Fibroblast of skin of right quadriceps (primary cell): Measurements from ENCODE around the gene CSNK1A1L.
"Not testable (repeated sequence)": the region's sequence is repeated elsewhere in the genome, so short reads cannot be mapped to it uniquely, and the experiment has no call there.

ENCODE experiments used
- DNase-seq: peaks from one replicate; pipeline ENCODE4 v3.0.0-alpha.2; 2013

Gene CSNK1A1L

DNA sequence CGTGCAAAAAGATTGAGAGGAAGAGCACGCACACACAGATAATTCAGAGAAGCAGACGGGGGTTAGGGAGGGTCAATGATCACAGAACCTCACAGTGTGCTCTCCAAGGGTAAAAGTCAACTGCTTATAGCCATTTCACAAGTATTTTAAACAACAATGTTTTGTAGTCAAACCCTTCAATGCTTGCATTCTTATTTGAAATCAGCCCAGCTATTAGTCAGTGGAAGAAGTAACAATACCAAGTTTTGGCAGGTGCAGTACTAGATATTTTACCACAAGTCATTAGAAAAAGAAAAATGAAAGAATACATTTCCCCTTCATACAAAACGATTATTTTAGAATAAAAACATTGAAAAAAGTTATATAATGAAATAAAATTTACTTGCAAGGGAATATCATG, 2.6 kb downstream of the CSNK1A1L start:
- no peak for DNase-seq

DNA sequence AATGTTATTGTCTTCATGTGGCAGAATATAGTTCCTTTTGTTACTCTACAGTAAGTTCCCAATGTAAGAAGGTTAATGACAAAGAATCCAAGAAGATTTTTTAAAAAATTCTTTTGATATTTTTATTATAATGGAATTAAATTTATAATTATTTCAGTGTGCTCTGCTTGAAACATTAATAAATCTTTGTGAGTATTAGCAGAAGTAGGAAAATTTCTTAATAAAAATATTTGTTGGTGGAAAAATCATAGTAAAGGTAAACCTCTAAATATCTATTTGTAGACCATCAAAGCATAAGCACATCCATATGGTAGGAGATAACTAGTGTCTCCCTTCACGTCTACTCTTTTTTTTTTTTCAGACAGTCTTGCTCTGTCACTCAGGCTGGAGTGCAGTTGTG, 4.3 kb downstream of the CSNK1A1L start:
- no peak for DNase-seq

DNA sequence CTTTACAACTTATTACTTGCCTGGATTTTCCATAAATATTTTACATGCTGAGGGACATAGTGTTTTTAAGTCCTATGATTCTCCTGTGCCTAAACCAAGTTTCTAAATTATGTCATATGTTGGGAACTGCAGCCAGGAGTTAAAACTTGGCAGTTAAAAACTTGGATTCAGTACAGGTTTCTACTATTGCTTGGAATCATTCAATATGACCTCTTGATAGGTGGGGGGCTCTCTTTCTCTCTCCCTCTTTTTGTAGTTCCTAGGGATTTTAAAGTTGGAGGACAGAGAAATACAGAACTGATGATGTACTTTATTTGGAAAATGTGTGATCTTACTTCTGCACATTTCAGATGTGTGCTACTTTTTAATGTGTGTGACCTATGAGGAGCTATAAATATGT, 4.7 kb downstream of the CSNK1A1L start:
- no peak for DNase-seq

DNA sequence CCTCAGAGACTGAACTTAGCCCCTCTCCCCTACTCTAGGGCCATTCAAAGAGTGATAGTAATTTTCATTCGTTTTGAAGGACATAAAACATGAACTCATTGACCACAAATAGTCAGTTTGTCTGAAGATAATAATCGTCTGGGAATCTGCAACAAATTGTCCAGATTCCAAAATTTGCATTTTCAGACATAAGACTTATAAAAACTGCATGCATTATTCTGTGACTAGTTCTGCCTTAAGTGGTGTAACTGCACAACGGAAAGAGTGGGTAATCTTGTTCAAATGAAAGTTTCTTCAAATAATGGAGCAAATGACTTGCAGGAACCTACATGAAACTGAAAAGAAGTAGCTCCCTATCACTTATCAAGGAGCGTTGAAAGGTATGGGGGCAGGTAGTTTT, 8.4 kb downstream of the CSNK1A1L start:
- DNase-seq, result peak; percentile 51

DNA sequence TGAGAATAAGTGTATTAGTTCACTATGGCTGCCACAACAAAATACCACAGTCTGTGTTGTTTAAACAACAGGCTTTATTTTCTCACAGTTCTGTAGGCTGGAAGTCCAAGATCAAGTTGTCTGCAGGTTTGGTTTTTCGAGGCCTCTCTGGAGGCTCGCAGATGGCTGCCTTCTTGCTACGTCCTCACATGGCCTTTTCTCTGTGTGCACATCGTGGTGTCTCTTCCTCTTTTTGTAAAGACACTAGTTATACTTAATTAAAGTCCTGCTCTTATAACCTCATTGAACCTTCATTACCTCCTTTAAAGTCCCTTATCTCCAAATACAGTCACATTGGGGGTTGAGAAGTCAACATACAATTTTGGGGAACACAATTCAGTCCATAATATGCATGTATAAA, 10.6 kb downstream of the CSNK1A1L start:
- DNase-seq, result no peak

DNA sequence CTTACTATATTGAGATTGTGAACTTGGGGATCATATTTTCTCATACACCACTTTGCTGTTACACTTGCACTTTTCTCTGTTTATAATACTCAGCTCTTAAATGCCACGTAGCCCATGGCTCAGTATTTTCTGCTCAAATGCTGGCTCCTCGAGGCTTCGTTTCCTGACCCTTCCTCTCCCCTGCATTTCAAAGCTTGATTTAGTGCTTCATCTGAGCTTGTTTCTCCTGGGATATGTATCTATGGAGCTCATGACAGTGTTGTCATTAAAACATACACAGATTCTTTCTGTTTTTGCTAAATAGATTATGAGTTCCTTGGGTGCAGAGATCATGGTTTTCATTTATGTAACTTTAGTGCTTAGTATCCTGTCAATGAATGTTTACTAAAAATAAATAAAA, 11.4 kb downstream of the CSNK1A1L start:
- no peak for DNase-seq

DNA sequence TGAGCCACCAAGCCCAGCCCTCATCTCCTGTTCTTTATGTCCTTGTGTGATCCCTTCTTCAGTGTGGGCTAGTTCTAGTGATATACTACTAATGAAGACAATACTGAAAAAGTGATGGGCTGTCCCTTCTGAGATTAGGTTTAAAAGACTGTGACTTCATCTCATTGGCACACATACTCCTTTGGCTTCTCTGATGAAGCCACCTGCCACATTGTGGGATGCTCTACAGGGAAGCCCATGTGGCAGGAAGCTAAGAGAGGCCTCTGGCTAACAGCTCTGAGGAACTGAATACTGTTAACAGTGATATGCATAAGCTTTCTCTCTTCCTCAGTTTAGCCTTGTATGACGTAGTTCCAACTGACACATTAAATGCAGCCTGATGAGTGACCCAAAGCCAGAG, 13.6 kb downstream of the CSNK1A1L start:
- DNase-seq, result no peak

DNA sequence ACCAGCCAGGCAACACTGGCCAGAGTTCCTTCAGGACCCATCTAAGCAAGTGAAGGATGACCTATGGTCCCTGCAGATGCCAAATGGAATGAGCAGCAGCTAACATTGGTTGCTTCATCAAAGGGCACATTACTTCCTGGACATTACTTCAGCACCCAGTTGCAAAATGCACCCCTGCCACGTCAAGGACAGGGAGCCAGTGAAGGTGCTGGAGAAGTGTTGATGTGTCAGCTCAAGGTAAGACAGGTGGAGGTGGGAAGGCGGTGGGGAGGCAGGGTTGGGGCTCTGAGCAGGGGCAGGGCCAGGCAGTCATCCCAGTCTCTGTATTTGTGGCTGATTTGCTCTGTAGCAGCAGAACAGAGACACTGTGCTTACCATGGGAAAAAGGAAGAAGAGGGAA, 14.6 kb downstream of the CSNK1A1L start:
- DNase-seq, result no peak

DNA sequence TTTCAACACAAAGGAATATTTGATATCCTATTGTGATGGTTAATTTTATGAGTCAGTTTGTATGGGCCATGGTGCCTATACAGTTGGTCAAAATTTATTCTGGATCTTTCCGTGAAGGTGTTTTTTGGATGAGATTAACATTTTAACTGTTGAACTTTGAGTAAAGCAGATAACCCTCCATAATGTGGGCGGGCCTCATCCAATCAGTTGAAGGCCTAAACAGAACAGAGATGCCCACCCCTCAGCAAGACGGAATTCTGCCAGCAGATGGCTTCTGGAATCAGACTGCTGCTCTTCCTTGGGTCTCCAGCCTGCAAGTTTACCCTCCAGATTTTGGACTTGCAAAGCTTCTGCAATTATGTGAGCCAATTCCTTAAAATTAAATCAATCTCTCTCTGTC, 16.0 kb downstream of the CSNK1A1L start:
- no peak for DNase-seq

DNA sequence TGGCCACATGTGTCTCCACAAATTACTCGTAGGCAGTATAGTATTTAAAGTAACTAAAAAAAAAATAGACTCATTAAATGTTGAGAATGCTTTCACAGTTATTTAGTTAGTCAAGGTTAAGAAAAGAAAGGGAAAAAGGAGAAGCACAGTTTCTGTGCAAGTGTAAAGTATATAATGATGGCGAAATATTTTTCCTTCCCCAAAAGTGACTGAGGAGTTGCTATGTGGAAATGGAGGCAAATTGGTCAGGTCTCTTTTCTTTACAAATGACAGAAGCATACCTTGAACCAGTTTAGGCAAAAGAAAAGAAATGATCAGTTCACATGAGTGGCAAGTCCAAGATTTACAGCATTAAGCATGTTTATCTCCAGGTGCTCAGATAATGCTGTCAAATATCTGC, 18.0 kb downstream of the CSNK1A1L start:
- no peak for DNase-seq

DNA sequence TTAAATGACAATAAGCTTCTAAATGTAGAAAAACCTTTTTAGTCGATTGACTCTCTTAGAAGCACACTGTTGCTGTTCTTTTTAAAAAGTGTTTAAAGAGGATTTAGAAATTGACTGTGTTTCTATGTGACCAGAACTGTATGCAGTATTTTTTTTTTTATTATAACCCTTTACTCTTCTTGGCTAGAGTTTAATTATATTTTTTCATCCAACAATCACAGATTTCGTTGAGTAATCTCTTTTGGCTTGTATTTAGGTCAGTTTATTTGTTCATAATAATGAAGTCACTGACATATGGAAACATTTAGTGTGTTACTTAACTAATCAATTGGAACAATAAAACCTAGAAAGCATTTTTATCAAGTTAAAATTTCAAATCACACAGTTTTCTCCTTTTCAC, 19.9 kb downstream of the CSNK1A1L start:
- no peak for DNase-seq

DNA sequence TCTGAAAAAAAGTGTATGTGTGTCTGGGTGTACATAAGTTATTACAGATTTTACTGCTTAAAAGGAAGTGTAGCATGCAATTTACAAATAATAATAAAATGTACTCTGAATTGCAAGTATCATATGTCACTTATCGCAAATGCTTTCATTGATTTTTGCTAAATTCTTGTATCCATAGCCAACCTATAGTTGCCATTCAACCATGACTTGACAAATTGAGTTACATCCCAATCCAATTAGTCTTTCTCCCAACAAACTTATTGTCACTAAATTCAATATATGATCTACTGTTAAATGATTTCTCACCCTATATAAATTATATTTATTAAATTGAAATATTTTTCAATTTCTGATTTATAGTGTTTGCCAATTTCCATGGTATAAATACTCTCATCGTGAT, 28.6 kb downstream of the CSNK1A1L start:
- DNase-seq, result no peak

DNA sequence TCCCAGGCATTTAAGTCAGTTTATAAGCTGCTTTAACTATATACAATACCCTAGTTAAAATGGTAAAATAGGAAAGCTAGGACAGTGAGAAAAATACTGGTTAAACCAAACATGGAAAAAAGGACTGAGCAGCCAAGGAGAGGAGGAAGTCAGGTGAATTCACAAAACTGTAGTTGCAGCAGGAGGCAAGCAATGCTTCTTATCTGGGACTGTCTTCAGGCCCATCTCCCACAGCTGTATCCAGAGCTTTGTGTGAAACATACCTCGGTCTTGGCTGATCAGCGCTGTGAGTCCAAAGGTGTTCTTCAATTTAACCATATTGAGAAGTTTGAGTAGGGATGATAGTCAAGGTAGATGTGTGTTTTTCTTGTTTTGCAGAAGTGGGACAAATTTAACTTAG, 30.3 kb downstream of the CSNK1A1L start:
- DNase-seq, result no peak

DNA sequence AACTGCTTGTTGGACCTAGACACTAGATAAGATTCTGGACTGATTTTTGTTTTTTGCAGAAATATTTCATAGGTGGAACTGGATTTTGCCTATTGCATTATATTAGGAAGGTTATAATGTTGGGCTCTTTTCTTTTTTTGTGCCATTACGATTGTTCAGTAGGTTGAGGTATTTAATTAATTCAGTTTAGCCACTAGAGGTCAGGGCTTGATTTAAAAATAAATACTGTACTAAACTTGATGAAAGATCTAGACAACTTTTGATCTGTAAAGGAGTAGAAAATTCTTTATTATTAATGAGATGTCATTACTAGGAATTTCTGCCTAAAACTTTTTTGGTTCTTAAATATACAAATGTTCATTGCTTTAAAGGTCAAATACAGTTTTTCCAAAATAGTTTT, 30.8 kb downstream of the CSNK1A1L start:
- peak; percentile 50 for DNase-seq

DNA sequence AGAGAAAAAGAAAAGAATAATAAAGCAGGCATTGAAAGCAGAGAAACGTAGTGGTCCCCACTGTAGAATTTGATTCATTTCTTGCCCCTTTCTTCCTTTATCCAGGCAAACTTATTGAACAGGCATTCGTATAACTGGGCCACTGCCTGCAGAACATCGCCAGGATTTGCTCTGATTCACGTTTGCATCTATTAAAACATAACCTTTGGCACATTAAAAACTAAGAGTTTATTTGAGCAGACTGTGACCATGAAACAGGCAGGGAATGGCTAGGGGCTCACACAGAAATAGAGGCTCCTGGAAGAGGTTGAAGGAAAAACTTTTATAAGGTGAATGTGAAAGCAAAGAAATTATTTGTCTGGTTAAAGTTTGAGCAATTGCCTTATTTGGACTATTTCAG, 33.4 kb downstream of the CSNK1A1L start:
- DNase-seq, result no peak

DNA sequence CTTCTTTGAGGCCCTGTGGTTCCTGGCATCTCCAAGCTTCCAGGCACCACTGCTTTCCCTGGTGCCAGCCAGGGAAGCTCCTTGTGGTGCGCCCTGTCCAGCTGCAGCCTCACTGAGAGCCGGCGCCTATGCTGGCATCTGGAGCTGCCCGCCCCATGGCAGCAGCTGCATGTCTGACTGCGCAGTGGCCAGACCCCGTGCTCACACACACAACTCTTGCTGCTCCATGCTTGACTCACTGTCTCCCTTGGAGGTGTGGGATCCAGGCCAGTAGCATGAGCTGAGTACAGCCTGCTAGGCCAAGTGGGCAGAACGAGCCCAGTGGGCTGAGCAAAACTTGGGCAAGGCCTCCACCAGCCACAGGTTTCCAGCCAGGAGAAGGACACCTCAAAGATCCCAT, 34.5 kb downstream of the CSNK1A1L start:
- DNase-seq, result no peak

DNA sequence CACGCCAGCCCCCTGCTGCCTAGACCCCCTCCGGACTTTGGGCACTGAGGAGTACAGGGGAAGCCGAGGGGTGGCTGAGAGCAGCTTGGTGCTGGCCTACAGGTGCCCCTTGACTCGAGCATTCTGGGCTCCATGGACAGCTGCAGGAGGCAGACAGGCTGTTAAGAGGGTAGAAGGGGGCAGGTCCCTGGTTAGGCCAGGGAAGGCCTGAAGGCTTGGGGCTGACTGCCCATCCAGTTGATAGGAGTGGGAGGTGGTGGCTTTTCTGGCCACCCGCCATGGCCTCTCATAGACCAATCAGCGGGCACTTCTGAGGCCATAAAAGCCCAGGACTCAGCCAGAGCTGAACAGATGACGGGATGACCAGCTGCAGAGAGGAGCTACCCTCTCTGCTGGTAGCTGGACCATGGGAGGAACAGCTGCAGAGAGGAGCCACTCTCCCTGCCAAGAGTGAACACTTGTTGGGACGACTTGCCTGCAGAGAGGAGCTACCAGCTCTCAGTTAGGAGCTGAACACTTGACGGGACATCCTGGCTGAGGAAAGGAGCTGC, 35.2 kb downstream of the CSNK1A1L start:
- no peak for DNase-seq

DNA sequence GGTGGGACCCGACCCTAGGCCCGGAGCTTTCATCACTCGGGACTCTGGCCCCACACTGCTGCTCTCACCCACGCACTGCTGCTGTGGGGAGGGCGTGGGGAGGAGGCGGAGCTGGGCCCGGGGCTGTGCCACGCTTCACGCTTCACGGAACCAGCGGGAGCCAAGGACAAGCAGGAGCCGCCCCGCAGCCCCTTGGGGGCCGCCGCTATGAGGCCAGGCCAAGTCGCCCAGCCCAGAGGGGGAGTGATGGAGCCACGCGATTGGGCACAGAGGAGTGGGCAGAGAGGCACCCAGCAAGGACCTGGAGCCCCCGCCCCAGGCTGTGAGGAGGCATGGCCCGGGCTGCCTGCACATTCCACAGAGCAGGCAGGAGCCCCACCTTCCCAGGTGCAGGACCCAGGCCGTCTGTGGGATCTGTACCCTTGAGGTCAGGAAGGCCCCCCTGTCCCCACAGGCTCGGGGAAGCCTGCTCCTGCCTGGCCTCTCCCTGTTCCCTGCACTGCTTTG, 35.8 kb downstream of the CSNK1A1L start:
- no peak for DNase-seq

DNA sequence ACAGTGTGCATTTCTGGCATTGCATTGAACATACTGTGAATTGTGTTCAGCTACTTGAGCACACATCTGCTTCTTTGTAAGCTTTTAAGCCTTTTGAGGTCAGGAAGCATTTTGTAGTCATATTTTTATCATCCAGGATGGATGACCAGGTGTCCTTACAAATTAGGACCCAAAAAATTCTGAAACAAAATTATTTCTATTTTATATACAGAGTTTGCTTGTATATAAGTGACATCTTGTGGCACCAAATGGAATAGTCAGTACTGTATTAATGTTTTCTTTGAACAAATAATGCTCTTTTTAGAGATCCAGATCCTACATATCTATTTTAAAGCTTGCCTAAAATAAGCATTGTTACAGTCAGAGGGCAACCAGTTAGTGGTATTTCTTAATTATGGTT, 36.5 kb downstream of the CSNK1A1L start:
- no peak for DNase-seq

DNA sequence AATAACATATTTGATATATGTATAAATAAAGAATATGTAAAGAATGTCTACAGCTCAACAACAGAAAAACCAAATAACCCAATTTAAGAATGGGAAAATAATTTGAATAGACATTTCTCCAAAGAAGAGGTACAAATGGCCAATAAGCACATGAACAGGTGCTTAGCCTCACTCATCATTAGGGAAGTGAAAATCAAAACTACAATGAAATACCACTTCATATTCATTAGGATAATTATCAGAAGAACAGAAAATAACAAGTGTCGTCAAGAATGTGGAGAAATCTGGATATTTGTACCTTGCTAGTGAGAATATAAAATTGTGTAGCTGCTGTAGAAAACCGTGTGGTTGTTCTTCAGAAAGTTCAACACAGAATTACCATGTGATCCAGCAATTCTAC, 37.6 kb downstream of the CSNK1A1L start:
- DNase-seq, result no peak

DNA sequence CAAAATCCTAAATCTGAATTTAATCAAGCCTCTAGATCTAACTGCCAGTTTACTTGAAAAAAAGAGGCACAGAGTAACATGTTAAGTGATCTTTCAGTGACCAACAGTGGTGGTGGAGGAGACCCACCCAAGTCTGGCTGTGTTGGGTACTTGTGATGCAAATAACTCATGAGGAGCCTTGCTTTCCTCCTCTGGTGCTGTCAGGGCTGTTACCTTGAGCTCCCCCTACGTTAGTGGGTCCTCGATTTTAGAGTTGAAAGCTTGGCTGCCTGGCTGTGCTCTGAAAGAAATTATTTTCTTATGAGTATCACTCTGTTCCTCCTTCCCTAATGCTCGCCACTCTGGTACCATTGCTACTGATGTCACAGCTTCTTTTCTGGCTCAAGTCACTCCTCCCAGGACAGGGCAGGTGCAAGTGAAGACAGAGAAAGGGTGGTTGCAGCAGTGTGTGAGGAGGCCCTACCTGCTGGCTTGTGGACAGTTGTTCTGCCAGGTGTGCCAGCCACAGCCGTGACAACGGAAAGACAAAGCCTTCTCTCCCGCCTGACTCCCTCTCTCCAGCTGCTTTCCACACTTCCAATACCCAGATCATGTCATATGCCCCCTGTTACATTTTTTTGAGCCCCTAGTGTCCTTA, 39.5 kb downstream of the CSNK1A1L start:
- no peak for DNase-seq

DNA sequence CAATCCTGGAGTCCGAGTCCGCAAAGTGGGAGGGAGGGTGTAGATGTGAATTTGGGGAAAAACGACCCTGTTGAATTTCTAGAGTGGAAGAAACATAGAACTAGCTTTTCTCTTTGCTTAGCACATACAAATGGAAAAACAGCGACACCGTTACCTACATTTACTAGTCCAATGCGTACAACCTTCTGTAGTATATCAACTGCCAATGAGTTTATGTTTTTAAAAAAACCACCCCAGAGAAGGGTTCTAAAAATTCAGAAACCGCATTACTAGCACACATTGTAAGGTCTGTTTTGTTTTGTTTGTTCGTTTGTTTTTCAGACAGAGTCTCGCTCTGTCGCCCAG, 45.6 kb downstream of the CSNK1A1L start:
- no peak for DNase-seq

DNA sequence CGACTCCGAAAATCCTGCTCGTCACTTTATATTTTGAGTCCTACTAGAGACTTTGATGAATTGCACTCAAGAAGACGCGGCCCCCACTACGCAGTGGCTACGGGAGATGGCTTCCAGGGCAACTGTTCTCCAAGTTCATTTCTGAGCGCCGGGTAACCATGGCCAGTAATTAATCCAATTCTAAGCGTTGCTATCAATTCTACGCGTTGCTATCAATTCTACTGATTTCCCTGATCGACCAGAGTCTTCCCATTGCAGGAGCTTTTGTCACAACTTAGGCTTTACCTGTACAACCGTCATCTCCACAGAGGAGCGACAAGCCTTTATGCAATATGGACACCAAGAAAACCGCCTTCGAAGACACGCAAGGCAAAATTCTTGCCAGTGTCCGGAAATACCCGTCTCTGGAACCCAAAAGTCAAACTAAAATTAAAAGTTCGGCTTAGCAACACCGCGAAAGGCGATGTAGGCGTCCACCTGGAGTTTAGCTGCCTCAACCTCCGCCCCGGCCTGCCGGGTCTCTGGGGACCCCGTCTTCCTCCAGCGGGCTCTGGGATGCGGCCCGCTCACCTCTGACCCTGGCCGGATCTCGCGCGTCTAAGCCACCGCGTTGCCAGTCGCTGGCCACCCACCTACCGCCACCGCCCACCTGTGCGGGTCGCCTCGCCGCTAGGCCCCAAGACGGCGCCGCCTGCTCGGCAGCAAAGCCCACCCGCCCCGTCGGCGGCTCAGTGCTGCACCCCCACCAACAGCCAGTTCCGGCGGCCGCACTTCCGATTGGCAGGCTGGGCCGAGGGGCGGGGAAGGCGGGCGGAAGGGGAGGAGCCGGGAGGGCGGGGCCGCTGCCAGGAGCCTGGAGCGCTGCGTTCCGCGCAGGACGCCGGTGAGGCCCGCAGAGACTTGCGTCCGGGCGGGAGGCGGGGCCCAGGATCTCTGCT, 46.3 kb downstream of the CSNK1A1L start, which contains the start of gene SUPT20H:
SUPT20H (minus strand) TSS at position 779 of the 938 bp plus-strand sequence. CDS start 8,198 bp downstream, outside the sequence.
- DNase-seq, result peak; percentile 91

DNA sequence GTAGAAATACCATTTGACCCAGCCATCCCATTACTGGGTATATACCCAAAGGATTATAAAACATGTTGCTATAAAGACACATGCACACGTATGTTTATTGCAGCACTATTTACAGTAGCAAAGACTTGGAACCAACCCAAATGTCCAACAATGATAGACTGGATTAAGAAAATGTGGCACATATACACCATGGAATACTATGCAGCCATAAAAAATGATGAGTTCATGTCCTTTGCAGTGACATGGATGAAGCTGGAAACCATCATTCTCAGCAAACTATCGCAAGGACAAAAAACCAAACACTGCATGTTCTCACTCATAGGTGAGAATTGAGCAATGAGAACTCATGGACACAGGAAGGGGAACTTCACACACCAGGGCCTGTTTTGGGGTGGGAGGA, 49.2 kb downstream of the CSNK1A1L start:
- not testable (repeated sequence) for DNase-seq
